AG04450 (cell line): ENCODE data around the gene TMEM154. TPM values are rescaled to one million over a fixed set of nuclear protein-coding genes. Genes with fewer than 3 reads are reported as not detected.

Source experiments
- CTCF ChIA-PET: fragments of 300-600, 350-600 bp; formaldehyde crosslinking; extraction: SDS; loops from one replicate; lab custom pipeline; 2022; ENCODE audit warnings: antibody characterized with exemption, inconsistent platforms; lab: Charles Lee
- POLR2A ChIA-PET: fragments of 350-600 bp; formaldehyde crosslinking; extraction: SDS; loops from one replicate; lab custom pipeline; 2021; ENCODE audit warnings: antibody characterized with exemption, inconsistent platforms; lab: Yijun Ruan, JAX
- DNase-seq: peaks from one replicate; pipeline ENCODE4 v3.0.0-alpha.2; 2011; ENCODE audit warnings: low read depth, low spot score
- H3K27ac ChIP-seq: one replicate; pipeline ENCODE4 v1.5.1; 2012; ENCODE audit warnings: low read depth, low read length, control low read depth
- H3K27me3 ChIP-seq: one replicate; pipeline ENCODE4 v1.6.0; 2012; ENCODE audit warnings: low read length; ENCODE audit not compliant: control insufficient read depth, insufficient read depth
- H3K4me3 ChIP-seq: 2 replicates; pipeline ENCODE4 v1.5.1; 2011; ENCODE audit warnings: mild to moderate bottlenecking, low read depth, low read length, control low read depth
- H3K9me3 ChIP-seq: 2 replicates; pipeline ENCODE4 v1.5.1; 2012; ENCODE audit warnings: low read length; ENCODE audit not compliant: control insufficient read depth, insufficient read depth
- polyA plus RNA-seq: library from polyadenylated mRNA; depleted of rRNA; stranded (reverse); fragments of >200 nt; gene quantifications from 2 replicates; pipeline ENCODE4 v1.2.3, GENCODE V29; 2011
- TF ChIP-seq, protein P1 (sequence below): IDR thresholded peaks from 2 replicates; pipeline ENCODE4 v1.5.1; 2011; ENCODE audit warnings: low read depth, low read length, control low read depth, inconsistent platforms

TMEM154 gene
- polyA plus RNA-seq, 1 experiment, result 0.63 TPM

DNA sequence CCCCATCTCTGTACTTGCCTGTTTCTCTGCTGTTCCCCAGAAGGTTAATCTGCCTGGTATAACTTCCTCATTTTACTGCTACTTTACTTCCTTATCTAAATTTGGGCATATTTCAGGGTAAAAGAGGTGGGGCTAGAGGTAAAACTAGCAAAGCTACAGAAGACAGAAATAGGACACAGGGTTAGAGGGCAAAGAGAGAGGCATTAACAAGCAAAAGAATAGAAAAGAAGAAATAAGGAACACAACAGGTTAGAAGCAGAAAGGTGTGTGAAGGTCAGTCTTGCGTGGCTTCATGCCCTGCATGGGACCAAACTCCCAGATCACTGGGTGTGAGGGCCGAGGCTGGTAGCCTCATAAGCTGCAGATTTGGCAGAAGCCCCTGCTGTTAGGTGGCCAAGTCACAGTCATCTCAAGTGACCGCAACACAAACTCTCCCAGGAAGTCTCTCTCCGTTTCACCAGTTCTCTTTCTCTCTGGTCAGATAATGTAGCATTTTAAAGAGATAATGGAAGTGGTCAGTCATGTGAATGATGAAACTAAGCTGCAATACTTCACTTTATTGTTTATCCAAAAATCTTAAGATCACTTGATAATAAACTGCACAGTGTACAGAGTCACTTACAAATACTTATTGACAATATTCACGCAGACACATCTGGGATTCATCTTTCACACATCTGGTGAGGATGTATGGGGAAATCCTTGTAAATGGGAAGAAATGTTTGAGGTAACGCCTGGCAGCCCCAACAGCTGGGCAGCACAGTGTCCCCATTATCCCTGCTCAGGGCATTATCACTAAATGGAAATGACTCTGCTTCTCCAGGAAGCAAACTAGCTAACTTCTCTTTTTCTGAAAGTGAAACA lies 16.4 kb downstream of the TMEM154 start:
- Histone ChIP-seq H3K27ac (no peak overlapping the region), H3K4me3 (no peak overlapping the region), H3K9me3 (no peaks in the 10 kb centered on the region), H3K27me3 (peaks cover 9% of the 10 kb centered on the region)
- DNase-seq, result no peak
- TF ChIP-seq, protein P1, sequence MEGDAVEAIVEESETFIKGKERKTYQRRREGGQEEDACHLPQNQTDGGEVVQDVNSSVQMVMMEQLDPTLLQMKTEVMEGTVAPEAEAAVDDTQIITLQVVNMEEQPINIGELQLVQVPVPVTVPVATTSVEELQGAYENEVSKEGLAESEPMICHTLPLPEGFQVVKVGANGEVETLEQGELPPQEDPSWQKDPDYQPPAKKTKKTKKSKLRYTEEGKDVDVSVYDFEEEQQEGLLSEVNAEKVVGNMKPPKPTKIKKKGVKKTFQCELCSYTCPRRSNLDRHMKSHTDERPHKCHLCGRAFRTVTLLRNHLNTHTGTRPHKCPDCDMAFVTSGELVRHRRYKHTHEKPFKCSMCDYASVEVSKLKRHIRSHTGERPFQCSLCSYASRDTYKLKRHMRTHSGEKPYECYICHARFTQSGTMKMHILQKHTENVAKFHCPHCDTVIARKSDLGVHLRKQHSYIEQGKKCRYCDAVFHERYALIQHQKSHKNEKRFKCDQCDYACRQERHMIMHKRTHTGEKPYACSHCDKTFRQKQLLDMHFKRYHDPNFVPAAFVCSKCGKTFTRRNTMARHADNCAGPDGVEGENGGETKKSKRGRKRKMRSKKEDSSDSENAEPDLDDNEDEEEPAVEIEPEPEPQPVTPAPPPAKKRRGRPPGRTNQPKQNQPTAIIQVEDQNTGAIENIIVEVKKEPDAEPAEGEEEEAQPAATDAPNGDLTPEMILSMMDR, result no peak
- ChIA-PET CTCF (interaction anchor here (1.4 kb wide), 1 partner anchor 162 kb away, joined by 3 read pairs; no protein-coding TSS in a partner anchor), POLR2A (no interaction called here)

DNA sequence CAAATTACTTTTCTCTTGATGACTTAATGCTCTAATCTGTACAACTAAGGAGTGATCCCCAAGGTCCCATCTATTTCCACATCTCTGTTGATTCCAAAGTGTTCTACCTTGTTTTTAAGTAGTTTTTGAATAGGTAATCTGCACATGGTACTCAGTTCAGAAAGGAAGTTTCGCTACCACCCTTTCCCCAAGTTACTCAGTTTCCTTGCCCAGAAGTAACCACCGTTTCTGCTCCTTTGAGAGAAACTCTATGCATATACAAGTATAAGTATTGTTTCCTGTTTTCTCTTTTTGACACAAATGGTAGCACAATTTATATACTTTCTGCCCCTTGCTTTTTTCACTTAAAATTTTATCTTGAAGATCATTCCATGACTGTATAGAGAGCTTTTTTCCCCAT lies 18.1 kb downstream of the TMEM154 start:
- no peak for DNase-seq

DNA sequence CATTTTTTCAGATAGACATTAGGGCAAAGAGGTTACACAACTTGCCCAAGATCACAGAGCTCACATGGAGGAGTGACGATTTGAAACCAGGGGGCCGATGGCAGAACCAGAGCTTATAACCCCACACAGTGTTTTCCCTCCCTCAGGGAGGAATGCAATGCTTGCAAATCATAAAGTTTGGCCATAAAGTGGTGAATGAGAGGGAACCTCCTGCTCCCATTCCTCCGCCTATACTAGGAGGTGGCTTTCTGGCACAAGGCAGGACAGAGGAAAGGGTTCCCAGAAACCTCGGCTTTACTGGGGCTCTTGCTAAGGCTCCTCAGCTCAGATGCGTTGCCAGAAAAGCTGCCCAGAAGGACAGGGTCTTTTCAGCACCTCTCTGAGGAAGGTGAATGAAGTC lies 19.3 kb downstream of the TMEM154 start:
- Histone ChIP-seq H3K9me3 (peaks cover 3% of the 10 kb centered on the region; the same call in 1 of the 2 replicates), H3K4me3 (no peak overlapping the region), H3K27ac (no peak overlapping the region), H3K27me3 (peaks cover 6% of the 10 kb centered on the region)
- no peak for DNase-seq
- ChIA-PET CTCF (interaction anchor here (0.7 kb wide), 1 partner anchor 425 kb away, joined by 3 read pairs; no protein-coding TSS in a partner anchor), POLR2A (no interaction called here)
- TF ChIP-seq, protein P1, result no peak

More for the DNA sequence above, 18.1 kb downstream of the TMEM154 start:
- ChIA-PET CTCF (no interaction called here), POLR2A (no interaction called here)
- Histone ChIP-seq H3K4me3 (no peak overlapping the region), H3K27me3 (peaks cover 8% of the 10 kb centered on the region), H3K27ac (no peak overlapping the region), H3K9me3 (0 out of 2 replicates have a peak, but pooled peaks cover 3% of the 10 kb centered on the region)
- TF ChIP-seq, protein P1, result no peak

DNA sequence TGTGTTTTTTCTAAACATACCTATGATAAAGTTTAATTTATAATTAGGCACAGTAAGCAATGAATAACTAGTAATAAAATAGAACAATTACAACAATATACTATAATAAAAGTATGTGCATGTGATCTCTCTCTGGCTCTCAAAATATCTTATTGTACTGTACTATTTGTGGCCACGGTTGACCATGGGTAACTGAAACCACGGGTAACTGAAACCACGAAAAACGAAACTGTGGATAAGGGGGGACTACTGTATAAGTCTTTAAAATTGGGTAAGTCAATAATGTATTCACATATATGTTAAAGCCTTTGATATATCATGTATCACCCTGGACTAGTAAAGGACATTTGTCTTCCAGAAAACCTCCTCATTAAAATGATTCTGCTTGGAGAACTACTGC lies 20.0 kb downstream of the TMEM154 start:
- Histone ChIP-seq H3K27me3 (peaks cover 6% of the 10 kb centered on the region), H3K9me3 (peaks cover 8% of the 10 kb centered on the region; the same call in 1 of the 2 replicates), H3K4me3 (no peak overlapping the region), H3K27ac (no peak overlapping the region)
- POLR2A ChIA-PET, result no interaction called here
- TF ChIP-seq, protein P1, result no peak
- CTCF ChIA-PET, result no interaction called here
- no peak for DNase-seq

DNA sequence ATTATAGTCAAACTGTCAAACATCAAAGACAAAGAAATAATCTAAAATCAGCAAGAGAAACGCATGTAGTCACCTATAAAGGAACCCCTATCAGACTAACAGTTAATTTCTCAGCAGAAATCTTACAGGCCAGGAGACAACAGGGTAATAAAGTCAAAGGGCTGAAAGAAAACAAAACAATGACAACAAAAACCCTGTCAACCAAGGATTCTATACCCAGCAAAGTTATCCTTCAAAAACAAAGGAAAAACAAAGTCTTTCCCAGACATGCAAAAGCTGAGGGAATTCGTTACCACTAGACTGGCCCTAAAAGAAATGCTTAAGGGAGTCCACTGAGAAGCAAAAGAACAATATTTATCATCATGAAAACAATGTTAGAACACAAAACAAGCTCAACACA lies 22.1 kb downstream of the TMEM154 start:
- ChIA-PET CTCF (interaction anchor here (0.6 to 0.9 kb wide), 2 partner anchors 16 to 157 kb away, joined by 3 read pairs; no protein-coding TSS in a partner anchor), POLR2A (interaction anchor here (0.6 kb wide), 1 partner anchor 959 kb away, joined by 7 read pairs; no protein-coding TSS in a partner anchor)
- TF ChIP-seq, protein P1, result no peak
- H3K4me3 ChIP-seq, result no peak overlapping the region
- peaks cover 8% of the 10 kb centered on the region; the same call in 1 of the 2 replicates for H3K9me3 ChIP-seq
- no peak overlapping the region for H3K27ac ChIP-seq
- no peak for DNase-seq
- peaks cover 6% of the 10 kb centered on the region for H3K27me3 ChIP-seq
